DOHH2 (cell line): Measurements from ENCODE around the gene FAM180B.
"Not testable (repeated sequence)": the region's sequence is repeated elsewhere in the genome, so short reads cannot be mapped to it uniquely, and the experiment has no call there.

Experiments
- H3F3A ChIP-seq: fragments of 200-600 bp; sonication (generic), shearing (Covaris generic); 2 replicates; pipeline ENCODE4 v1.6.0; 2016; ENCODE audit warnings: antibody characterized with exemption, mild to moderate bottlenecking; ENCODE audit not compliant: control insufficient read depth, insufficient read depth
- H3K27ac ChIP-seq: fragments of 200-600 bp; sonication (generic); 2 replicates; pipeline ENCODE4 v1.5.1; 2014; ENCODE audit warnings: low read depth, mild to moderate bottlenecking, low read length, moderate library complexity
- H3K27me3 ChIP-seq: fragments of 200-600 bp; sonication (generic); 2 replicates; pipeline ENCODE4 v1.6.1; 2014; ENCODE audit warnings: mild to moderate bottlenecking, low read length, mixed read lengths; ENCODE audit not compliant: control insufficient read depth
- H3K36me3 ChIP-seq: fragments of 200-600 bp; sonication (generic); 2 replicates; pipeline ENCODE4 v1.6.1; 2014; ENCODE audit warnings: mild to moderate bottlenecking, low read length, moderate library complexity, mixed read lengths; ENCODE audit not compliant: control insufficient read depth
- H3K4me1 ChIP-seq: fragments of 200-600 bp; sonication (generic); 2 replicates; pipeline ENCODE4 v1.6.1; 2014; ENCODE audit warnings: mild to moderate bottlenecking, low read length, mixed read lengths; ENCODE audit not compliant: control insufficient read depth
- H3K4me2 ChIP-seq: fragments of 200-600 bp; sonication (generic); 2 replicates; pipeline ENCODE4 v1.6.0; 2014; ENCODE audit warnings: mild to moderate bottlenecking, low read length, moderate library complexity
- H3K4me3 ChIP-seq: fragments of 200-600 bp; sonication (generic); 2 replicates; pipeline ENCODE4 v1.5.1; 2014; ENCODE audit warnings: mild to moderate bottlenecking, low read length, mixed read lengths
- H3K79me2 ChIP-seq: fragments of 200-600 bp; sonication (generic); 2 replicates; pipeline ENCODE4 v1.6.1; 2014; ENCODE audit warnings: mild to moderate bottlenecking, low read length, mixed read lengths; ENCODE audit not compliant: control insufficient read depth
- H3K9me2 ChIP-seq: fragments of 200-600 bp; sonication (generic); replicated peaks from 2 replicates; pipeline ENCODE4 v1.6.1; 2014; ENCODE audit warnings: mild to moderate bottlenecking, low read length, mixed read lengths; ENCODE audit not compliant: control insufficient read depth
- H3K9me3 ChIP-seq: fragments of 200-600 bp; sonication (generic); 2 replicates; pipeline ENCODE4 v1.6.1; 2014; ENCODE audit warnings: antibody characterized with exemption, low read length, mixed read lengths; ENCODE audit not compliant: control insufficient read depth, insufficient read depth
- H4K20me1 ChIP-seq: fragments of 200-600 bp; sonication (generic); 2 replicates; pipeline ENCODE4 v1.6.0; 2014; ENCODE audit warnings: low read depth, mild to moderate bottlenecking, antibody characterized with exemption, low read length, moderate library complexity; ENCODE audit not compliant: control insufficient read depth, insufficient read depth
- CTCF ChIP-seq: fragments of 200-600 bp; sonication (generic); IDR thresholded peaks from one replicate; pipeline ENCODE4 v1.5.1; 2014; ENCODE audit warnings: antibody characterized with exemption, mild to moderate bottlenecking, low read depth, low read length; ENCODE audit not compliant: poor library complexity, severe bottlenecking
- EZH2phosphoT487 ChIP-seq: fragments of 200-600 bp; sonication (generic); IDR thresholded peaks from 2 replicates; pipeline ENCODE4 v1.6.1; 2017; ENCODE audit warnings: borderline replicate concordance, mild to moderate bottlenecking, antibody characterized with exemption, low read length, moderate library complexity, mixed read lengths

The FAM180B gene

GRCh38 chr11:47560426-47560825 is 26.1 kb upstream of the FAM180B start:
- Histone ChIP-seq H3K36me3 (no peaks in the 10 kb centered on the region), H3K4me3 (no peak overlapping the region), H3K79me2 (peaks cover 12% of the 10 kb centered on the region), H3K27ac (no peak overlapping the region), H3K4me1 (peaks cover 14% of the 10 kb centered on the region), H3K9me2 (no peaks in the 10 kb centered on the region), H3K4me2 (no peak overlapping the region), H3K9me3 (no peaks in the 10 kb centered on the region), H3K27me3 (no peaks in the 10 kb centered on the region), H3F3A (0 out of 2 replicates have a peak, but pooled peaks cover 4% of the 10 kb centered on the region), H4K20me1 (no peaks in the 10 kb centered on the region)
- no peak for TF ChIP-seq EZH2phosphoT487
- no peak for TF ChIP-seq CTCF

- H3K4me1 ChIP-seq = peaks cover 26% of the 10 kb centered on the region
- peaks cover 32% of the 10 kb centered on the region for H3K79me2 ChIP-seq
- H3K9me3 ChIP-seq, H3F3A ChIP-seq, H3K9me2 ChIP-seq, H3K4me3 ChIP-seq, H4K20me1 ChIP-seq, H3K27me3 ChIP-seq, H3K27ac ChIP-seq, H3K36me3 ChIP-seq, H3K4me2 ChIP-seq: not testable (repeated sequence)
Measured at GRCh38 chr11:47562393-47562792, 24.1 kb upstream of the FAM180B start.

GRCh38 chr11:47564366-47564765 is 22.1 kb upstream of the FAM180B start:
- H3F3A ChIP-seq, H3K27ac ChIP-seq, H3K9me2 ChIP-seq, H3K27me3 ChIP-seq, H4K20me1 ChIP-seq, H3K9me3 ChIP-seq: not testable (repeated sequence)
- peaks cover 26% of the 10 kb centered on the region for H3K4me1 ChIP-seq
- peaks cover 50% of the 10 kb centered on the region for H3K79me2 ChIP-seq
- H3K4me3 ChIP-seq = peak overlapping the region; percentile 99
- peak overlapping the region; percentile 90 for H3K4me2 ChIP-seq
- peaks cover 13% of the 10 kb centered on the region for H3K36me3 ChIP-seq

GRCh38 chr11:47564933-47565339 is 21.5 kb upstream of the FAM180B start:
- Histone ChIP-seq H3K4me1 (peaks cover 26% of the 10 kb centered on the region), H3K4me2 (peak overlapping the region; percentile 90), H3K9me2 (no peaks in the 10 kb centered on the region), H4K20me1 (no peaks in the 10 kb centered on the region), H3K27me3 (no peaks in the 10 kb centered on the region), H3K27ac (peak overlapping the region; percentile 55), H3K9me3 (no peaks in the 10 kb centered on the region), H3K36me3 (peaks cover 19% of the 10 kb centered on the region), H3K4me3 (peak overlapping the region; percentile 99), H3F3A (0 out of 2 replicates have a peak, but pooled peaks cover 3% of the 10 kb centered on the region), H3K79me2 (peaks cover 56% of the 10 kb centered on the region)
- TF ChIP-seq EZH2phosphoT487 = no peak
- no peak for TF ChIP-seq CTCF
